UCSD-AML1 (cell line): Measurements from ENCODE around the gene WFIKKN2.
A peak's percentile ranks its signal among the peaks of the same experiment; 100 is the strongest.
"Not testable (repeated sequence)": the region's sequence is repeated elsewhere in the genome, so short reads cannot be mapped to it uniquely, and the experiment has no call there.

ENCODE experiments used
- DNase-seq: peaks from one replicate; lab custom pipeline; 2025; ENCODE audit not compliant: unreplicated experiment; lab: John Stamatoyannopoulos, UW

The WFIKKN2 gene

GRCh38 chr17:50835301-50836234 is at the start of gene WFIKKN2:
Gene WFIKKN2 (plus strand): TSS chr17:50835586. CDS start chr17:50835938, 352 bp downstream.
- DNase-seq = no peak

GRCh38 chr17:50785946-50786570 is 49.3 kb upstream of the WFIKKN2 start:
- DNase-seq = no peak

GRCh38 chr17:50787106-50787505 is 48.3 kb upstream of the WFIKKN2 start:
- no peak for DNase-seq

GRCh38 chr17:50790618-50791017 is 44.8 kb upstream of the WFIKKN2 start:
- peak; percentile 48 for DNase-seq

- no peak for DNase-seq
Measured at GRCh38 chr17:50792132-50792531, 43.3 kb upstream of the WFIKKN2 start.

- DNase-seq = no peak
Measured at GRCh38 chr17:50793007-50793406, 42.4 kb upstream of the WFIKKN2 start.

GRCh38 chr17:50794361-50794760 is 41.0 kb upstream of the WFIKKN2 start:
- no peak for DNase-seq

GRCh38 chr17:50797135-50797810 is 38.1 kb upstream of the WFIKKN2 start:
- no peak for DNase-seq

GRCh38 chr17:50798424-50799288 is 36.7 kb upstream of the WFIKKN2 start:
- no peak for DNase-seq

- DNase-seq = no peak
Measured at GRCh38 chr17:50799582-50799981, 35.8 kb upstream of the WFIKKN2 start.

GRCh38 chr17:50800196-50800700 is 35.1 kb upstream of the WFIKKN2 start:
- DNase-seq = no peak

- no peak for DNase-seq
Measured at GRCh38 chr17:50802609-50803571, 32.5 kb upstream of the WFIKKN2 start.

- no peak for DNase-seq
Measured at GRCh38 chr17:50803676-50804075, 31.7 kb upstream of the WFIKKN2 start.

GRCh38 chr17:50804749-50805475 is 30.5 kb upstream of the WFIKKN2 start:
- not testable (repeated sequence) for DNase-seq

GRCh38 chr17:50805486-50805885 is 29.9 kb upstream of the WFIKKN2 start:
- no peak for DNase-seq

GRCh38 chr17:50806141-50806643 is 29.2 kb upstream of the WFIKKN2 start:
- no peak for DNase-seq

GRCh38 chr17:50807009-50807408 is 28.4 kb upstream of the WFIKKN2 start:
- DNase-seq = no peak

GRCh38 chr17:50807675-50808074 is 27.7 kb upstream of the WFIKKN2 start:
- no peak for DNase-seq
